HG02642 (cell line): Measurements from ENCODE around the gene ZBTB8B.

Experiments used
- ATAC-seq: cut with Tn5 transposase; IDR thresholded peaks from one replicate; pipeline ENCODE4 v1.9.1; 2021; ENCODE audit warnings: mild to moderate bottlenecking; ENCODE audit not compliant: unreplicated experiment, poor library complexity

The ZBTB8B gene

GRCh38 chr1:32501865-32502264 is 37.0 kb downstream of the ZBTB8B start:
- ATAC-seq, result no peak

- no peak for ATAC-seq
These were observed 38.3 kb downstream of the ZBTB8B start for GRCh38 chr1:32503153-32503552.

GRCh38 chr1:32507021-32507420 is 42.1 kb downstream of the ZBTB8B start:
- ATAC-seq, result no peak

- no peak for ATAC-seq
These were observed 43.9 kb downstream of the ZBTB8B start for GRCh38 chr1:32508761-32509160.

GRCh38 chr1:32509939-32510338 is 45.1 kb downstream of the ZBTB8B start:
- ATAC-seq, result no peak
